ENCODE data around the gene TXLNG. TPM values are rescaled to one million over a fixed set of nuclear protein-coding genes. Genes with fewer than 3 reads are reported as not detected.

Gene TXLNG
- total and polyA plus RNA-seq, 2 of the 4 experiments (the other 2 are of a cell fraction) = 7.0 to 9.7 TPM

DNA sequence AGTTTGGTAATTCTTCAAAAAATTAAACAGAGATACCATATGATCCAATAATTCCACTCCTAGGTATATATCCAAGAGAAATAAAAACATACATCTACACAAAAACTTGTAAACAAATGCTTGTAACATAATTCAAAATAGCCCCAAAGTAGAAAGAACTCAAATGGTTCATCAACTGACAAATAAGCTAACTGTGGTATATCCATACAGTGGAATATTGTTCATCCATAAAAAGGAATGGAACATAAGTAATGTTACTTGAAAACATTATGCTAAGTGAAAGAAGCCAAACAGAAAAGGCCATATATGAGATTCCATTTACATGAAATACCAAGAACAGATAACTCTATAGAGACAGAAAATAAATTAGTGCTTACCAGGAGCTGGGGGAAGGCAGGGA, 70.5 kb downstream of the TXLNG start:
- Histone ChIP-seq H3K4me1 (ENCODE audit: control insufficient read depth, insufficient read depth, low read length) (no peaks in the 10 kb centered on the region), H3K18ac (ENCODE audit: low read depth, low read length) (no peak overlapping the region), H2AFZ (replicated peaks; ENCODE audit: low read length, poor library complexity) (no peak overlapping the region), H3K36me3 (ENCODE audit: control insufficient read depth, insufficient read depth, low read length) (peaks cover 36% of the 10 kb centered on the region), H2BK120ac (ENCODE audit: low read depth, low read length) (no peak overlapping the region), H3K56ac (ENCODE audit: extremely low read depth, insufficient read depth, low read length) (no peak overlapping the region), H3K9me1 (ENCODE audit: insufficient read depth, low read length) (peaks cover 3% of the 10 kb centered on the region; the same call in 1 of the 2 replicates), H3K27ac (ENCODE audit: insufficient read depth, low read length) (no peak overlapping the region), H4K8ac (ENCODE audit: low read depth in 2 of 2, low read length in 2 of 2) (no peak overlapping the region), H3K4ac (ENCODE audit: low read depth, low read length) (no peak overlapping the region), H2BK20ac (ENCODE audit: low read depth, low read length) (no peak overlapping the region), H3K79me1 (ENCODE audit: low read depth in 1 of 2, low read length in 2 of 2) (peaks cover 9 to 27% of the 10 kb centered on the region in 2 experiments; a peak in 3 of 4 replicates), H4K91ac (ENCODE audit: insufficient read depth, low read depth, low read length) (no peak overlapping the region), H4K20me1 (ENCODE audit: insufficient read depth, low read length) (peaks cover 17% of the 10 kb centered on the region), H3K9ac (ENCODE audit: low read depth, low read length) (no peak overlapping the region), H3K4me2 (ENCODE audit: low read depth, low read length) (no peak overlapping the region), H2BK5ac (ENCODE audit: low read depth, low read length, poor library complexity, severe bottlenecking) (no peak overlapping the region), H3K27me3 (ENCODE audit: control insufficient read depth, insufficient read depth, low read length) (no peaks in the 10 kb centered on the region), H4K5ac (ENCODE audit: low read depth, low read length) (no peak overlapping the region), H3K9me3 (ENCODE audit: control insufficient read depth, insufficient read depth, low read length) (peaks cover 2% of the 10 kb centered on the region), H3K14ac (replicated peaks; ENCODE audit: low read depth, low read length) (no peak overlapping the region), H2AK9ac (replicated peaks; ENCODE audit: low read depth, low read length, poor library complexity) (no peak overlapping the region), H2AK5ac (ENCODE audit: low read depth, low read length) (no peak overlapping the region), H3K23ac (ENCODE audit: low read depth, low read length) (no peak overlapping the region), H2BK15ac (ENCODE audit: low read depth, low read length) (no peak overlapping the region), H3K4me3 (ENCODE audit: insufficient read depth, low read depth, low read length) (no peak overlapping the region)
- dilution Hi-C loops (cut with HindIII; ENCODE audit: low sequenced_read_pairs, unreplicated experiment) = no loop called here
- POLR2A ChIA-PET (ENCODE audit: unreplicated experiment) = no interaction called here
- no peak for TF ChIP-seq BHLHE40 (IDR thresholded peaks at IDR 0.05; ENCODE audit: low read depth, low read length)
- no peak for TF ChIP-seq MAFK (IDR thresholded peaks at IDR 0.05; ENCODE audit: low read depth, low read length)
- TF ChIP-seq RCOR1 (IDR thresholded peaks at IDR 0.05; ENCODE audit: insufficient replicate concordance, low read length) = no peak
- no peak for TF ChIP-seq MAZ (IDR thresholded peaks at IDR 0.05; ENCODE audit: borderline replicate concordance, low read depth, low read length)
- TF ChIP-seq CEBPB (IDR thresholded peaks at IDR 0.05; ENCODE audit: low read depth, low read length) = no peak
- TF ChIP-seq RAD21 (IDR thresholded peaks at IDR 0.05; ENCODE audit: low read length) = no peak
- TF ChIP-seq POLR2A (IDR thresholded peaks at IDR 0.05; ENCODE audit: low read depth, low read length) = no peak
- intact Hi-C loops (cut with micrococcal nuclease) = no loop called here
- in situ Hi-C loops (cut with MboI; ENCODE audit: low sequenced_read_pairs) = no loop called here
- BruUV-seq (replicated peaks) = no TSS peak
- CTCF ChIA-PET = interaction anchor here (0.6 kb wide), 1 partner anchor 26 kb away, joined by 4 read pairs; no protein-coding TSS in a partner anchor
- ATAC-seq (ENCODE audit: low read depth) = no peak
- no peak for DNase-seq

Measured in IMR-90 (cell line).